SK-N-SH (cell line): ENCODE measurements around the gene TAF4. TPM values are rescaled to one million over a fixed set of nuclear protein-coding genes. Genes with fewer than 3 reads are reported as not detected.

Experiments
- CTCF ChIA-PET: fragments of 300-600, 350-600 bp; formaldehyde crosslinking; extraction: SDS; loops from one replicate; lab custom pipeline; 2021; lab: Yijun Ruan, JAX
- POLR2A ChIA-PET: fragments of 350-600 bp; sonication (Branson Sonifier 250); formaldehyde crosslinking; extraction: SDS; loops from one replicate; lab custom pipeline; 2020; ENCODE audit warnings: antibody characterized with exemption, inconsistent platforms; lab: Yijun Ruan, JAX
- DNase-seq: peaks from one replicate; pipeline ENCODE4 v3.0.0; 2012
- H2AFZ ChIP-seq: fragments of 200-600 bp; sonication (generic); 2 replicates; pipeline ENCODE4 v1.8.1; 2016; ENCODE audit warnings: antibody characterized with exemption, mild to moderate bottlenecking, low read depth
- H3F3A ChIP-seq: fragments of 200-600 bp; sonication (generic); replicated peaks from 2 replicates; pipeline ENCODE3; 2016; ENCODE audit warnings: antibody characterized with exemption, mild to moderate bottlenecking; ENCODE audit not compliant: insufficient read depth
- H3K27ac ChIP-seq, 2 experiments: fragments of 200-500 bp in 1 of 2; fragments of 200-600 bp in 1 of 2; sonication (Bioruptor generic) in 1 of 2; sonication (generic), shearing (Covaris generic) in 1 of 2; 2 replicates each; pipeline versions ENCODE4 v1.5.1 to v1.6.1; 2014 to 2016; ENCODE audit warnings: low read depth in 2 of 2, inconsistent platforms in 1 of 2, low read length in 1 of 2, mild to moderate bottlenecking in 1 of 2, mixed read lengths in 1 of 2
- H3K27me3 ChIP-seq: fragments of 200-600 bp; sonication (generic), shearing (Covaris generic); 2 replicates; pipeline ENCODE4 v1.6.1; 2016; ENCODE audit warnings: mixed run types; ENCODE audit not compliant: insufficient read depth
- H3K36me3 ChIP-seq, 2 experiments: fragments of 200-500 bp in 1 of 2; fragments of 200-600 bp in 1 of 2; sonication (Bioruptor generic) in 1 of 2; sonication (generic) in 1 of 2; replicated peaks in 1 of 2; 2 replicates each; pipeline versions ENCODE3 to v1.5.1; 2014 to 2016; ENCODE audit warnings: low read length in 1 of 2, mild to moderate bottlenecking in 1 of 2; ENCODE audit not compliant: insufficient read depth in 2 of 2, control insufficient read depth in 1 of 2
- H3K4me1 ChIP-seq, 2 experiments: fragments of 200-500 bp in 1 of 2; fragments of 200-600 bp in 1 of 2; sonication (Bioruptor generic) in 1 of 2; sonication (generic), shearing (Covaris generic) in 1 of 2; 2 replicates each; pipeline versions ENCODE4 v1.5.1 to v1.6.1; 2014 to 2016; ENCODE audit warnings: low read depth in 1 of 2, low read length in 1 of 2, mixed run types in 1 of 2; ENCODE audit not compliant: insufficient read depth in 2 of 2, control insufficient read depth in 1 of 2
- H3K4me2 ChIP-seq: fragments of 200-600 bp; sonication (generic), shearing (Covaris generic); 2 replicates; pipeline ENCODE4 v1.6.1; 2017; ENCODE audit warnings: mixed run types
- H3K4me3 ChIP-seq, 2 experiments: fragments of 200-500 bp in 1 of 2; fragments of 200-600 bp in 1 of 2; sonication (Bioruptor generic) in 1 of 2; sonication (generic), shearing (Covaris generic) in 1 of 2; 2 replicates each; pipeline versions ENCODE4 v1.5.1 to v1.8.1; 2014 to 2016; ENCODE audit warnings: low read depth in 2 of 2, inconsistent platforms in 1 of 2, low read length in 1 of 2, mild to moderate bottlenecking in 1 of 2, mixed read lengths in 1 of 2, moderate library complexity in 1 of 2
- H3K79me2 ChIP-seq: fragments of 200-600 bp; sonication (generic); 2 replicates; pipeline ENCODE4 v1.8.1; 2017; ENCODE audit warnings: mild to moderate bottlenecking; ENCODE audit not compliant: insufficient read depth
- H3K9ac ChIP-seq: fragments of 200-600 bp; sonication (generic); 2 replicates; pipeline ENCODE4 v1.6.1; 2017; ENCODE audit warnings: mixed run types
- H3K9me2 ChIP-seq: fragments of 200-600 bp; sonication (generic); 2 replicates; pipeline ENCODE4 v1.6.1; 2017; ENCODE audit warnings: mixed run types
- H3K9me3 ChIP-seq: fragments of 200-600 bp; sonication (generic); 2 replicates; pipeline ENCODE4 v1.6.1; 2017; ENCODE audit warnings: mixed run types, mild to moderate bottlenecking, moderate library complexity
- H4K20me1 ChIP-seq: fragments of 200-600 bp; sonication (generic); 2 replicates; pipeline ENCODE4 v1.6.1; 2017; ENCODE audit warnings: mild to moderate bottlenecking, mixed run types; ENCODE audit not compliant: insufficient read depth
- CHD2 ChIP-seq: fragments of 150-350 bp; IDR thresholded peaks from 2 replicates; pipeline ENCODE4 v1.6.1; 2018; ENCODE audit warnings: low read length; ENCODE audit not compliant: partially characterized antibody
- CTCF ChIP-seq: fragments of 200-600 bp; sonication (generic); IDR thresholded peaks from 2 replicates; pipeline ENCODE4 v1.6.1; 2017; ENCODE audit warnings: antibody characterized with exemption, mild to moderate bottlenecking, moderate library complexity
- EP300 ChIP-seq, 2 experiments: IDR thresholded peaks; 2 replicates each; pipeline versions ENCODE4 v1.4.0 to v1.6.1; 2012; ENCODE audit warnings: borderline replicate concordance in 1 of 2, low read depth in 1 of 2, low read length in 1 of 2
- FOXJ3 ChIP-seq: sonication (generic); formaldehyde crosslinking; IDR thresholded peaks from 2 replicates; pipeline ENCODE4 v1.5.1; 2020; ENCODE audit warnings: mild to moderate bottlenecking, missing genetic modification reagents
- FOXM1 ChIP-seq: IDR thresholded peaks from 2 replicates; pipeline ENCODE4 v1.4.0; 2012; ENCODE audit warnings: low read depth, mild to moderate bottlenecking
- GABPA ChIP-seq: IDR thresholded peaks from 2 replicates; pipeline ENCODE4 v1.4.0; 2012; ENCODE audit warnings: low read depth, mild to moderate bottlenecking
- GATA2 ChIP-seq: sonication (generic); formaldehyde crosslinking; IDR thresholded peaks from 2 replicates; pipeline ENCODE4 v1.5.0; 2020; ENCODE audit warnings: mild to moderate bottlenecking, missing genetic modification reagents
- MAX ChIP-seq: IDR thresholded peaks from 2 replicates; pipeline ENCODE4 v1.4.0; 2012; ENCODE audit warnings: low read depth
- MEF2A ChIP-seq: IDR thresholded peaks from 2 replicates; pipeline ENCODE4 v1.4.0; 2012; ENCODE audit warnings: low read depth, borderline replicate concordance
- MXI1 ChIP-seq: IDR thresholded peaks from 2 replicates; pipeline ENCODE4 v1.6.1; 2012; ENCODE audit warnings: mild to moderate bottlenecking, low read depth, low read length, improper control_type of control experiment
- NFIC ChIP-seq: IDR thresholded peaks from 2 replicates; pipeline ENCODE4 v1.4.0; 2012; ENCODE audit warnings: borderline replicate concordance
- POLR2AphosphoS5 ChIP-seq: IDR thresholded peaks from 2 replicates; pipeline ENCODE4 v1.6.1; 2012; ENCODE audit warnings: low read depth, low read length
- TAF1 ChIP-seq: IDR thresholded peaks from 2 replicates; pipeline ENCODE4 v1.6.1; 2012; ENCODE audit warnings: low read depth, mild to moderate bottlenecking, low read length, moderate library complexity, borderline replicate concordance
- TCF12 ChIP-seq: IDR thresholded peaks from 2 replicates; pipeline ENCODE4 v1.4.0; 2012
- TEAD4 ChIP-seq: IDR thresholded peaks from 2 replicates; pipeline ENCODE4 v1.4.0; 2012; ENCODE audit warnings: mild to moderate bottlenecking, borderline replicate concordance; ENCODE audit not compliant: insufficient read depth
- USF2 ChIP-seq: fragments of 150-350 bp; IDR thresholded peaks from 2 replicates; pipeline ENCODE4 v1.6.1; 2017; ENCODE audit warnings: antibody characterized with exemption, low read length, low read depth, borderline replicate concordance
- WGBS: methylation state at CpG from one replicate; pipeline ENCODE4 v1.1.6; 2017; ENCODE audit warnings: low lambda C conversion rate; 5-methylcytosine and 5-hydroxymethylcytosine counted together
- polyA plus RNA-seq, 3 experiments: library from polyadenylated mRNA; depleted of rRNA; stranded (reverse); fragments of >200 nt; gene quantifications; 2 replicates each; pipeline ENCODE4 v1.2.3, GENCODE V29; 2012

Gene TAF4
- polyA plus RNA-seq, 1 of the 3 experiments (the other 2 are of a cell fraction): 4.8 TPM

- H3K4me2 ChIP-seq: no peak overlapping the region
- no peaks in the 10 kb centered on the region for H3F3A ChIP-seq
- H3K4me3 ChIP-seq: no peak overlapping the region
- no peaks in the 10 kb centered on the region for H3K9me2 ChIP-seq
- ChIA-PET POLR2A (no interaction called here), CTCF (interaction anchor here (0.9 to 1.4 kb wide), 4 partner anchors 9 to 36 kb away, joined by 3 to 5 read pairs (median 4); no protein-coding TSS in a partner anchor)
- WGBS: 98% methylated on average over 6 of the region's 6 CpGs
- no peaks in the 10 kb centered on the region for H3K27me3 ChIP-seq
- TF ChIP-seq NFIC (no peak), MEF2A (no peak), FOXJ3 (no peak), TAF1 (no peak), GABPA (no peak), GATA2 (CRISPR knock-in tag) (no peak), POLR2AphosphoS5 (no peak), USF2 (no peak)
- H3K27ac ChIP-seq: no peak overlapping the region
- H4K20me1 ChIP-seq: peaks cover 35% of the 10 kb centered on the region; the same call in 1 of the 2 replicates
- H3K4me1 ChIP-seq: peaks cover 0 to 4% of the 10 kb centered on the region in 2 experiments; a peak in 1 of 4 replicates
- H3K79me2 ChIP-seq: peaks cover 88% of the 10 kb centered on the region
- no peak for DNase-seq
- peaks cover 0 to 4% of the 10 kb centered on the region in 2 experiments for H3K36me3 ChIP-seq
- H3K9me3 ChIP-seq: no peaks in the 10 kb centered on the region
- H3K9ac ChIP-seq: no peak overlapping the region
- H2AFZ ChIP-seq: no peak overlapping the region
Measured at GRCh38 chr20:62039738-62040137, 25.9 kb downstream of the TAF4 start.

- Histone ChIP-seq H3K36me3 (peaks cover 0 to 4% of the 10 kb centered on the region in 2 experiments), H3K27ac (peak overlapping the region in 1 of 2 experiments; percentile 86; a peak in 2 of 4 replicates), H4K20me1 (peaks cover 58% of the 10 kb centered on the region), H3F3A (no peaks in the 10 kb centered on the region), H3K9me3 (no peaks in the 10 kb centered on the region), H3K27me3 (no peaks in the 10 kb centered on the region), H3K4me1 (peaks cover 0 to 42% of the 10 kb centered on the region in 2 experiments; a peak in 1 of 4 replicates), H3K9ac (no peak overlapping the region), H2AFZ (no peak overlapping the region), H3K4me2 (no peak overlapping the region), H3K79me2 (peaks cover 92% of the 10 kb centered on the region), H3K9me2 (no peaks in the 10 kb centered on the region), H3K4me3 (no peak overlapping the region)
- ChIA-PET POLR2A (interaction anchor here (1.5 kb wide), 1 partner anchor 34 kb away, joined by 5 read pairs; no protein-coding TSS in a partner anchor), CTCF (interaction anchor here (0.8 to 1.5 kb wide), 2 partner anchors 21 to 54 kb away, joined by 3 to 7 read pairs; no protein-coding TSS in a partner anchor)
- 60% methylated on average over 12 of the region's 13 CpGs for WGBS
- DNase-seq: peak; percentile 90
- TF ChIP-seq FOXJ3 (no peak), FOXM1 (no peak), GATA2 (CRISPR knock-in tag) (no peak), TCF12 (peak; percentile 59), EP300 (IDR thresholded peaks at IDR 0.05; ENCODE audit: borderline replicate concordance in 1 of 2, low read depth in 1 of 2, low read length in 1 of 2) (peak in 1 of 2 experiments; percentile 64; a peak in 1 of 4 replicates), CHD2 (peak; percentile 51), CTCF (no peak), MAX (no peak), TEAD4 (no peak), MEF2A (no peak), MXI1 (peak; percentile 71; the same call in 1 of the 2 replicates)
Measured at GRCh38 chr20:62032609-62033368, 32.9 kb downstream of the TAF4 start.
